Hepatocyte (in vitro differentiated cells): Measurements from ENCODE around the gene DIDO1. TPM values are rescaled to one million over a fixed set of nuclear protein-coding genes. Genes with fewer than 3 reads are reported as not detected.
A peak's percentile ranks its signal among the peaks of the same experiment; 100 is the strongest.
"Not testable (repeated sequence)": the region's sequence is repeated elsewhere in the genome, so short reads cannot be mapped to it uniquely, and the experiment has no call there.

Source experiments
- DNase-seq: peaks from one replicate; pipeline ENCODE4 v3.0.0-alpha.2; 2016; ENCODE audit warnings: low spot score
- H2AFZ ChIP-seq: fragments of 200-600 bp; sonication (generic); 2 replicates; pipeline ENCODE4 v1.6.0; 2016; ENCODE audit warnings: antibody characterized with exemption, mild to moderate bottlenecking
- H3K27ac ChIP-seq: fragments of 200-600 bp; sonication (generic); 2 replicates; pipeline ENCODE4 v1.5.1; 2016; ENCODE audit warnings: mild to moderate bottlenecking
- H3K27me3 ChIP-seq: fragments of 200-600 bp; sonication (generic); 2 replicates; pipeline ENCODE4 v1.6.1; 2016
- H3K36me3 ChIP-seq: fragments of 200-600 bp; sonication (generic); replicated peaks from 2 replicates; pipeline ENCODE4 v1.5.1; 2016; ENCODE audit warnings: low read depth; ENCODE audit not compliant: insufficient read depth
- H3K4me1 ChIP-seq: fragments of 200-600 bp; sonication (generic); 2 replicates; pipeline ENCODE4 v1.5.1; 2016; ENCODE audit warnings: mild to moderate bottlenecking, moderate library complexity; ENCODE audit not compliant: insufficient read depth
- H3K4me2 ChIP-seq: fragments of 200-600 bp; sonication (generic); 2 replicates; pipeline ENCODE4 v1.6.0; 2016
- H3K4me3 ChIP-seq: fragments of 200-600 bp; sonication (generic); 2 replicates; pipeline ENCODE4 v1.5.1; 2016; ENCODE audit warnings: mild to moderate bottlenecking
- H3K79me2 ChIP-seq: fragments of 200-600 bp; sonication (generic); 2 replicates; pipeline ENCODE4 v1.6.0; 2017; ENCODE audit warnings: mild to moderate bottlenecking
- H3K9me2 ChIP-seq: fragments of 200-600 bp; sonication (generic); replicated peaks from 2 replicates; pipeline ENCODE4 v1.6.0; 2017; ENCODE audit warnings: mild to moderate bottlenecking; ENCODE audit not compliant: insufficient read depth
- H3K9me3 ChIP-seq: fragments of 200-600 bp; sonication (generic); 2 replicates; pipeline ENCODE4 v1.5.1; 2016; ENCODE audit warnings: low read depth, mild to moderate bottlenecking
- H4K20me1 ChIP-seq: fragments of 200-600 bp; sonication (generic); 2 replicates; pipeline ENCODE4 v1.6.0; 2016; ENCODE audit warnings: mild to moderate bottlenecking; ENCODE audit not compliant: insufficient read depth, poor library complexity, severe bottlenecking
- EZH2 ChIP-seq: fragments of 200-600 bp; sonication (generic); IDR thresholded peaks from 2 replicates; pipeline ENCODE4 v1.6.1; 2016; ENCODE audit warnings: antibody characterized with exemption, mild to moderate bottlenecking, borderline replicate concordance
- EZH2phosphoT487 ChIP-seq: fragments of 200-600 bp; sonication (generic); IDR thresholded peaks from one replicate; pipeline ENCODE4 v1.6.1; 2018; ENCODE audit warnings: antibody characterized with exemption, mild to moderate bottlenecking, low read depth, moderate library complexity; ENCODE audit not compliant: unreplicated experiment, severe bottlenecking
- WGBS: methylation state at CpG from one replicate; pipeline ENCODE4 v1.1.6; 2016; ENCODE audit warnings: low lambda C conversion rate; ENCODE audit errors: missing lambda C conversion rate; 5-methylcytosine and 5-hydroxymethylcytosine counted together
- polyA plus RNA-seq: library from polyadenylated mRNA; unstranded; fragments of >200 nt; fragmentation: Nextera tagmentation; extraction: Ambion mirVana; gene quantifications from 2 replicates; pipeline ENCODE4 v1.2.1, GENCODE V29; 2016
- total RNA-seq: library from RNA; depleted of rRNA; stranded (reverse); fragments of >200 nt; gene quantifications from 2 replicates; pipeline ENCODE4 v1.2.3, GENCODE V29; 2014
- TF ChIP-seq, protein P1 (sequence below): fragments of 200-600 bp; sonication (generic); IDR thresholded peaks from 2 replicates; pipeline ENCODE4 v1.5.1; 2016; ENCODE audit warnings: antibody characterized with exemption, mild to moderate bottlenecking; ENCODE audit not compliant: poor library complexity

The DIDO1 gene
- total and polyA plus RNA-seq, 2 experiments from 2014 or later: 26.5 to 31.6 TPM

DNA sequence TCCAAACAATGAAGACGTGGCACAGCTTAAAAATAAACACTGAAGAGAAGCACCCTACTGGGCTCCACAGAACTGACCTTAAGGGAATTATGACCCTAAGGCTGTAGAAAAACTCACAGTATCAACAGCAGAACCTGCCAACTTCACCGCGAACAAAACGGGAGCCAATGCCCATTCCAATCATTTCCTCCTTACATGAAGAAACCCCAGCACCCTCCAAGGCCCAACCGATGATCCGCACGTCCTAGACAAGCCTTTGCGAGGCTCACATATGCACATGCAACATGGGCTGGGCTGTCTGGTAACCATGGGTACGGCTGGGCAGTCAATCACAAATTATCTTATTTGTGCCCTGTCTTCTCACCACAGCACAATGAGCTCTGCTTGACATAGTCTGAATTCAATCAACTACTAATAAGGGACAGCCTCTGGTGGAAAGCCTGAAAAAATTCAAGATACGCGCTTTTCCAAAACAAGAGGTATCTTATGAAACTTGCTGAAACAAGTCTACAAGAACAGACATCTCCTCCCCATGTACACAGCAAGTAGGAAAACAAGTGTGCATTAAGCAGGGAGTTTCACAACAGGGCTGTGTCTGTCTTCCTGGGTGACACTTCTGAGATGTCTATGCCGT, 1.7 kb downstream of the DIDO1 start:
- DNase-seq: peak; percentile 55
- Histone ChIP-seq H3K9me3 (no peaks in the 10 kb centered on the region), H3K4me2 (peak overlapping the region; percentile 90), H3K27ac (peak overlapping the region; percentile 98), H3K36me3 (no peaks in the 10 kb centered on the region), H3K9me2 (no peaks in the 10 kb centered on the region), H3K27me3 (no peaks in the 10 kb centered on the region), H2AFZ (no peak overlapping the region), H3K4me3 (peak overlapping the region; percentile 66), H3K79me2 (peaks cover 93% of the 10 kb centered on the region), H3K4me1 (peaks cover 63% of the 10 kb centered on the region), H4K20me1 (peaks cover 61% of the 10 kb centered on the region)
- no peak for TF ChIP-seq EZH2phosphoT487
- TF ChIP-seq, protein P1, sequence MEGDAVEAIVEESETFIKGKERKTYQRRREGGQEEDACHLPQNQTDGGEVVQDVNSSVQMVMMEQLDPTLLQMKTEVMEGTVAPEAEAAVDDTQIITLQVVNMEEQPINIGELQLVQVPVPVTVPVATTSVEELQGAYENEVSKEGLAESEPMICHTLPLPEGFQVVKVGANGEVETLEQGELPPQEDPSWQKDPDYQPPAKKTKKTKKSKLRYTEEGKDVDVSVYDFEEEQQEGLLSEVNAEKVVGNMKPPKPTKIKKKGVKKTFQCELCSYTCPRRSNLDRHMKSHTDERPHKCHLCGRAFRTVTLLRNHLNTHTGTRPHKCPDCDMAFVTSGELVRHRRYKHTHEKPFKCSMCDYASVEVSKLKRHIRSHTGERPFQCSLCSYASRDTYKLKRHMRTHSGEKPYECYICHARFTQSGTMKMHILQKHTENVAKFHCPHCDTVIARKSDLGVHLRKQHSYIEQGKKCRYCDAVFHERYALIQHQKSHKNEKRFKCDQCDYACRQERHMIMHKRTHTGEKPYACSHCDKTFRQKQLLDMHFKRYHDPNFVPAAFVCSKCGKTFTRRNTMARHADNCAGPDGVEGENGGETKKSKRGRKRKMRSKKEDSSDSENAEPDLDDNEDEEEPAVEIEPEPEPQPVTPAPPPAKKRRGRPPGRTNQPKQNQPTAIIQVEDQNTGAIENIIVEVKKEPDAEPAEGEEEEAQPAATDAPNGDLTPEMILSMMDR: no peak
- 36% methylated on average over 12 of the region's 12 CpGs for WGBS

- 58% methylated on average over 7 of the region's 7 CpGs for WGBS
- peak overlapping the region; percentile 98 for H3K27ac ChIP-seq
- H3K9me2 ChIP-seq: no peaks in the 10 kb centered on the region
- H3K4me3 ChIP-seq: peak overlapping the region; percentile 66
- DNase-seq: no peak
- H3K36me3 ChIP-seq: no peaks in the 10 kb centered on the region
- H3K27me3 ChIP-seq: no peaks in the 10 kb centered on the region
- TF ChIP-seq, protein P1: no peak
- TF ChIP-seq EZH2 (no peak), EZH2phosphoT487 (no peak)
- H3K4me1 ChIP-seq: peaks cover 64% of the 10 kb centered on the region
- peaks cover 68% of the 10 kb centered on the region for H4K20me1 ChIP-seq
- H2AFZ ChIP-seq: no peak overlapping the region
- H3K4me2 ChIP-seq: peak overlapping the region; percentile 90
- H3K79me2 ChIP-seq: peaks cover 96% of the 10 kb centered on the region
- H3K9me3 ChIP-seq: no peaks in the 10 kb centered on the region
These were observed 2.5 kb downstream of the DIDO1 start for GRCh38 chr20:62923669-62924441.

DNA sequence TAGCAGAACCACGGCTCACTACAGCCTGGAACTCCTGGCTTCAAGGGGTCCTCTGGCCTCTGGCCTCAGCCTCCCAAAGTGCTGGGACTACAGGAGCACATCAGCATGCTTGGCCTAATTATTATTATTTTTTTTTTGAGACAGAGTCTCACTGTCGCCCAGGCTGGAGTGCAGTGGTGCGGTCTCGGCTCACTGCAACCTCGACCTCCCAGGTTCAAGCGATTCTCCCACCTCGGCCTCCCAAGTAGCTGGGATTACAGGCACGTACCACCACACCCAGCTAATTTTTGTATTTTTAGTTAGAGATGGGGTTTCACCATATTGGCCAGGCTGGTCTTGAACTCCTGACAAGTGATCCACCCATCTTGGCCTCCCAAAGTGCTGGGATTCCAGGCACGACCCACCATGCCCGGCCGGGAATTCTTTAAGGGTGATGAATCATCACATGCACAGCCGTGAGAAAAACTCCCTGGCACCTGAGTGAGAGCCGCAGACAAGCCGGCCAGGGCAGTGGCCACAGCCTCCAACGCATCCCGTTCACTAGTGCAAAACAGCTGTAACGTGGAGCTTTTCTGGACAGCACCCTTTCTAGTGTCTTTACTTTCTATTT, 3.1 kb downstream of the DIDO1 start:
- not testable (repeated sequence) for H3K27me3 ChIP-seq, H2AFZ ChIP-seq, H3K36me3 ChIP-seq, H3K9me2 ChIP-seq, H3K9me3 ChIP-seq, H3K4me3 ChIP-seq
- peaks cover 61% of the 10 kb centered on the region for H3K4me1 ChIP-seq
- peak; percentile 74 for DNase-seq
- 66% methylated on average over 17 of the region's 17 CpGs for WGBS
- H3K79me2 ChIP-seq: peaks cover 96% of the 10 kb centered on the region
- peak overlapping the region; percentile 90 for H3K4me2 ChIP-seq
- peaks cover 75% of the 10 kb centered on the region for H4K20me1 ChIP-seq
- peak overlapping the region; percentile 98 for H3K27ac ChIP-seq

DNA sequence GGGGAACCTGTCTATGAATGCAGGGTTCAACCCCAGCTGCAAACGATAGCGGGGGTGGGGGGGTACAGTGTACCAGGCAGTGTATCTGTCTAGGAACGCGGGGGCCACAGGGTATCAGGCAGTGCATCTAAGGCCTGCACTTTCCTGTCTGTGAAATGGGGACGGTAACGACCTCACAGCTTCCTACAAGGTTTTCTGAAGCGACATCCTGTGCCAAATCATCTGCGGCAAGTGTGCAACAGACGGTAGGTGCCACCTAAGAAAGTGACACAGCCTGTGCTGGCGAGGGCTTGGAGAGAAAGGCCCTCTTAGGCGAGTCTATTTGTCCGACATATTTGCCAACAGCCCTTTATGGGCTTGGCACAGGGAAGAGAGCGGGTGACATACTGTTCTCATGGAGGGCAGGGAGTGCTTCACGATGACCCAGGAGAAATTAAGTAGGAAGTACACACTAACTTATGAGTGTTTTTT, 3.8 kb downstream of the DIDO1 start:
- 86% methylated on average over 14 of the region's 14 CpGs for WGBS
- Histone ChIP-seq H3K27me3 (no peaks in the 10 kb centered on the region), H3K4me1 (peaks cover 58% of the 10 kb centered on the region), H3K9me2 (no peaks in the 10 kb centered on the region), H3K4me2 (peak overlapping the region; percentile 90), H4K20me1 (peaks cover 82% of the 10 kb centered on the region), H3K4me3 (no peak overlapping the region), H3K36me3 (no peaks in the 10 kb centered on the region), H3K9me3 (no peaks in the 10 kb centered on the region), H2AFZ (no peak overlapping the region), H3K79me2 (peaks cover 96% of the 10 kb centered on the region), H3K27ac (peak overlapping the region; percentile 98)
- no peak for DNase-seq
- TF ChIP-seq EZH2 (no peak), EZH2phosphoT487 (no peak)
- TF ChIP-seq, protein P1: no peak
